NCI-H69 (cell line): ENCODE data around the gene EPX.

Source experiments
- DNase-seq: peaks from one replicate; lab custom pipeline; 2025; lab: John Stamatoyannopoulos, UW

EPX gene

GRCh38 chr17:58229384-58229783, 36.9 kb downstream of the EPX start:
- DNase-seq: no peak

- DNase-seq: no peak
Observed at GRCh38 chr17:58229881-58230280, 37.4 kb downstream of the EPX start.

DNA sequence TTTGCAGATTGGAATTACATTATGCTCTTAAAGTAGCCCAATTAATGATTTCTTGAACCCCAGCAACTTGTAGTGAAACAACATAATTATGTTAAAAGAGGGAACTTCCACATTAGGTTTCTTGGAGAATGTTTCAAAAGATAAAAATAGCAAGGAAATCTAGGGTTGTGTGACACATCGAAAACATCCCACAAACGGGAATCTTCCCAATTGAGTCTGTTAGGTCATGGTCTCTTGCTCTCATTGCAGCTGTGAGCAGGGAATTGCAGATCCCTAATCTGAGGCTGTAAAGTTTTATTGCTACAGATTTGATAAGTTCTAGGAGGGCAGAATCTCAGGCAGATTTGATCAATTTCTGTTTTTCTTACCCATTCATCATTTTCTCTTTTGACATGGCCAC, 39.1 kb downstream of the EPX start:
- no peak for DNase-seq

GRCh38 chr17:58232707-58233156, 40.2 kb downstream of the EPX start:
- DNase-seq: peak; percentile 28

DNA sequence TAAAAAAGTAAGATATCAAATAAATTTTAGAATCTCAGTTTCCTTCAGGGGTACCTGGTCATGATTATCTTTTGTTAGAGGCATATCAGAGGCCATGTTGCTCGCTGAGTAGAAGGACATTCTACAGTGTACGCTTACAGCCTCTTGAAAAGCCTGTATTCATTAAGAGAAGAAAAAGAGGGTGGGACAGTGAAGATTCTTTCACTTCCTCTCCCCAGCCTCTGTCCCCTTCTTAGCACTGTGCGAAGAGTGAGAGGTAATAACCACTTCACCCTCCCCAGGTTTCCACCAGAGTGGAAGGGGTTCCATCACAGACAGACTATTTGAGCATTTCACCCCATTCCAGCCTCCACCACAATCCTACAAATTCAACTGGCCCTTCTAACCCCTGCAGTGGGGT, 41.0 kb downstream of the EPX start:
- no peak for DNase-seq

GRCh38 chr17:58234512-58234911, 42.0 kb downstream of the EPX start:
- DNase-seq: no peak

DNA sequence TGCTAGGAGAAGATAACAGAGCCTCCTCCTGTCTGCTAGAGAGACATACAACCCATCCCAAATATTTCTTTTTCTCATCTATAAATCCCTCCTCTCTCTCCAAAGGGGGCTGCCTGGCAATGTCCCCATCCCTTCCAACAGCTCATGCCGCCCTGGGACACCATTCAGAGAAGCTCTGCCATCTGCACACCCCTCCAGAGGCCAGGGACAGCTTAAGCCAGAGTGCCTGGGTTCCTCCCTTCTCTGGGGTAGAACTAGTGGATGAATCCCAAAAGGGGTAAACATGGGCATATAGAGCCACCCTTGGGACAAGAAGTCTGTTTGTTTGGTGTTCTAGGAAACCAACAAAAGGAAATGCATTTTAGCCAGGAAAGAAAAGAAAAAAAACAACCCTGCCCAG, 43.3 kb downstream of the EPX start:
- DNase-seq: no peak

DNA sequence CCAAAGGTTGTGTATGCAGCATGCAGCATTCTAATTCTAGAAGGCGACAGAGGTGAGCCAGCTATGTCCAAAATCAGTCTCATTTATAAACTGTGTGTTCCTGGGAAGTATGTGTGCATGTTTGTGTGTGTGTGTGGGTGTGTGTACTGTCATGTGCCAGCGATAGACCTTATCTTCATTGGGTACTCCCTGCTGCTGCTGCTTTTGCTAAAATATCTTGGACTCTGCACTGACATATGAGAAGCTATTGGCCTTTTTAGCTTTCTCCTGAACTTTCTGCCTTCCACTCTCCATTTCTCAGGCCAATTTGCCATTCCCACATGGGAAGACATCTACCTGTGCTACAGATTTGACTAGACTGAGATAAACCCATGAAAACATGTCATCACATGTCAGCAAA, 43.9 kb downstream of the EPX start:
- no peak for DNase-seq

GRCh38 chr17:58238147-58238634, 45.7 kb downstream of the EPX start, which contains the start of gene LPO:
TSS of gene LPO (plus strand) at chr17:58238584. CDS start at chr17:58242980, 4,396 bp downstream.
- no peak for DNase-seq

GRCh38 chr17:58239987-58240386, 47.5 kb downstream of the EPX start:
- DNase-seq: no peak

DNA sequence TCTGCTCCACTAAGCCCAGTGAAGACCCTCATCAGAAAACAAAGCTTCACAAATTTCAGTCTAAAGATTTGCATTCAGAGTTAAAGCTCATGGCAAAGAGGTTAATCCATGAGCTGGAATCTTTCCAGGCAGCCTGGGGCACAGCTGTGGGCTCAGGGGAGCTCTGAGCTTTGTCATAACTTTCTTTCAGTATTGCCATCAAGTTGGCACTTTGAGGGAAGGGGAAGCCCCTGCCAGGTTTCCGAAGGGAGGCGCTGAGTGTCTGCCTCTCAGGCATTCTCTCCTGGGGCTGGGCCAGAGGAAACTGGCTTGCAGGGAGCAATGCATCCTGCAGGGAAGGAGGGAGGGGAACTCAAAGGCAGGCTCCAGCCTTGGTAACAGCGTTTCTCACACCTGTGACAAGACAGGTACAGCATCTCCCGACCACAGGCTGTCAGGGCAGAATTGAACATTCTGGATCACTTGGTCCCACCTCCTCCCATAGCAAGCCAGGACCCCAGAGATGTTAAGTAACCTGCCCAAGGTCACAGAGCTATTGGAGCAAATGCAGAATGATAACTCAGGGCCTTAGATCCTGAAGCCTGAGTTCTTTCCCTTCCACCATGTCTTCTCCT, 49.8 kb downstream of the EPX start:
- DNase-seq: peak; percentile 33

DNA sequence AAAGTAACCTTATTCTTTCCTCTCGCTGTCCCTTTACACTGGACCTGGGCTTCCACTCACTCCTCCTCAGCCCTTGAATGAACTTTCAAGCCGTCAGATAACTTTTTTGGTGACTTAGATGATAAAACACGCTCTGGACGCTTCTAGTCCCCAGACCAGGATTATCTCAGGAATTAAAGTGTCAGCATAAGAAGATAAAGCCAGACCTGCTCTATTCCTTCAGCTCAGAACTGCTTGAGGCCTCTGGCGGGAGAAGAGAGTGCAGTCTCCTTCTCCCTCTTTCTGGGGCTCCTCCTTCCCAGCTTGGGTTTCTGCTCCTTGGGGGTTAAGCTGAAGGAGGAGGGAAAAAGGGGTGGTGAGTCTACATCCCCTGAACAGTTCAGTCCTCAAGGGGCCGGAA, 52.4 kb downstream of the EPX start:
- no peak for DNase-seq

DNA sequence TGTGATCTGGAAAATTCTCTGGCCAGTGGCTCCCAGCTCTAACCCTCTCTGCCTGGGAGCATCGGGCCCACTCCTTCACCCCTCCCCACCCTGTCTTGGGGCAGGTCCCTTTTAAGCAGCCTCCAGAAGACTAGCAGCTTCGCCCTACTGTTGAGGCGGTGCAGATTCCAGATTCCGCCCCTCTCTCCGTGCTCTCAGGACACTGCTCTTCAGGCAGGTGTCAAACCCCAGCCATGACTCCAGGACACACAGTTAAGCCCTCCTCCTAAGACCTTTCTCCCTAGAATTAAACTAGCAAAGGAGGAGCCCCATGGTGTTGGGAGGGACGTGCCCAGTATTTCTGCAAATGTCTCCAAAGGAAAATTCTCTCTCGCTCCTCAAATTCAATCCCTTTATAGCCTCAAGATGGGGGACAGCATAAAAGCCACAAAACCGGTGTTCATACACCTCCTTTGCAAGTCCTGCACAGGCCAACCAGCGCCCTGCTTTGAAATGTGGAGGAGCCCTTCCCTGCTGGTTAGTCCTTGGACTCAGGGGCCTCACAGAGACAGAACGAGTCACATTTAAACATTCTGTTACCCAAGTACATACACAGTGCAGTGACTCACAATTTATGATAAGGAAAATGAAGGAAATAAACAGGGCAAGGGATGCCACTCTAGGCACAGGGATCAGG, 53.0 kb downstream of the EPX start:
- no peak for DNase-seq

DNA sequence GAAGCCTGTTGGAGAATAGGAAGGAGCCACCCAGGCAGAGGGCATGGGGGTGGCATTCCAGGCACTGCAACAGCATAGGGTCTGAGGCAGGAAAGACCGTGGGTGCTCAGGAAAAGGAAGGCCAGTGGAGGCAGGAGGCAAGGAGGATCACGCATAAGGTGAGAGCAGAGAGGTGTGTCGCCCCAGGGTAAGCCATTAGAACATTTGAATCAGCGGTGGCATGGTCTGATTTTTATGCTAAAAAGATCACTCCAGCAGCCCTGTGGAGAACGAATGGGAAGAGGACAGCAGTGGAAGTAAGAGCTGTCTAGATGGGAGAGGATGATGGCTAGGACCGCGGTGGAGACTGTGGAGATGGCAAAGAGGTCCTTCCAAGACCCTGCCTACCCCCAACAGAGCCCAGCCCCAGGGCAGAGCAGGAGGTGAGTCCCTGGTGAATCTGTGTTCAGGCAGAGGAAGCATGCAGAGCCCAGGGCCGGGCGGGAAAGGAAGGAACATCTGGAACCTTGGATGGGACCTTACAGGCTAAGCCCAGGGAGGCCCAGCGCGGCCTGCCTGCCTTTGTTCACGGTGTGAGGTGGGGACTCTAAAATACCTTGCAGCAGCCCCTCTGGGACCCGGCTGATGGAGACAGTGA, 53.7 kb downstream of the EPX start:
- no peak for DNase-seq

GRCh38 chr17:58246781-58247180, 54.3 kb downstream of the EPX start:
- no peak for DNase-seq

GRCh38 chr17:58247511-58248363, 55.2 kb downstream of the EPX start:
- DNase-seq: no peak

DNA sequence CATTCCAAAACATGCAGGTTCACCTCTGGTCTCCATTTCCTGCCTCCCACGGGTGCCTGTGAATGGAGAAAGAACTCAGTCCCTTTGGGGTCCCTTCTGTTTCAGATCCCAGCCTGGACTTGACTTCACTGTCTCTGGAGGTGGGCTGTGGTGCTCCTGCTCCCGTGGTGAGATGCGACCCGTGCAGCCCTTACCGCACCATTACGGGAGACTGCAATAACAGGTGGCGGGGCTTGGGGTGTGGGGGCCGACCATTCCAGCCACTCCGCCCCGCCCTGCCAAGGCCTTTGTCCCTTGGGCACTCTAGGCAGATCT, 56.4 kb downstream of the EPX start:
- no peak for DNase-seq

DNA sequence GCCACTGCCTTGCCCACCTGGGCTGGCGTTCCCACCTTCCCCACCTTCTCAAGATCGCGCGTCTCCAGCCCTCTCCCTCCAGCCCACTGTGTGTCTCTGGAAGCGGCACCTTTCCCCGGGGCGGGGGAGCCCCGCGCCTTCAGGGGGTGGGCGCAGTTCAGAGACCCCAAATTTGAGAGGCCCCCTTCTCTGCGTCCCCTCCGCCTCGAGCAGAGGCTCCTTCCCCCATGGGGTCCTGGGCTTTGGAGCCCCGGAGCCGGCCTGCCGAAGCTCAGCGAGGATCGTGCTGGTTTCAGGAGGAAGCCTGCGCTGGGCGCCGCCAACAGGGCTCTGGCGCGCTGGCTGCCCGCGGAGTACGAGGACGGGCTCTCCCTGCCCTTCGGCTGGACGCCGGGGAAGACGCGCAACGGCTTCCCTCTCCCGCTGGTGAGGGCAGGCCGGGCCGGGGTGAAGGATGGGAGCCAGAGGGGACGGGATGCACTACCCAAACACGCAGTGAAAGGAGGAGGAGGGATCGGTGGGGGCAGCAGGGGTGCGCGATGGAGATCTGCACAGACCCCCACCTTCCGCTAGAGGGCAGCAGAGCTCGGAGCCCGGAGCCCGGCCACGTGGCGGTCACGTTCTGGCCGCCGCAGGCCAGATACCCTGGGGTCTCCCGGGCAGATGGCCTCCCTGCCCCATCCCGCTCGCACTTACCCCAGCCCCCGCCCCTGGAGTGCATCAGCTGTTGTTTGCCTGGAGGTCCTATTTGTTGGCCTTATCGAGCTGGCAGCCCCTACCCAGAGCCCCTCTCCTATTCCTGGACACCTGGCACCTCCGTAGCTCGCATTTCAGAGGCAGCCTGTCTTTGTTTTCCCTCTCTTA, 57.0 kb downstream of the EPX start:
- peak; percentile 79 for DNase-seq

DNA sequence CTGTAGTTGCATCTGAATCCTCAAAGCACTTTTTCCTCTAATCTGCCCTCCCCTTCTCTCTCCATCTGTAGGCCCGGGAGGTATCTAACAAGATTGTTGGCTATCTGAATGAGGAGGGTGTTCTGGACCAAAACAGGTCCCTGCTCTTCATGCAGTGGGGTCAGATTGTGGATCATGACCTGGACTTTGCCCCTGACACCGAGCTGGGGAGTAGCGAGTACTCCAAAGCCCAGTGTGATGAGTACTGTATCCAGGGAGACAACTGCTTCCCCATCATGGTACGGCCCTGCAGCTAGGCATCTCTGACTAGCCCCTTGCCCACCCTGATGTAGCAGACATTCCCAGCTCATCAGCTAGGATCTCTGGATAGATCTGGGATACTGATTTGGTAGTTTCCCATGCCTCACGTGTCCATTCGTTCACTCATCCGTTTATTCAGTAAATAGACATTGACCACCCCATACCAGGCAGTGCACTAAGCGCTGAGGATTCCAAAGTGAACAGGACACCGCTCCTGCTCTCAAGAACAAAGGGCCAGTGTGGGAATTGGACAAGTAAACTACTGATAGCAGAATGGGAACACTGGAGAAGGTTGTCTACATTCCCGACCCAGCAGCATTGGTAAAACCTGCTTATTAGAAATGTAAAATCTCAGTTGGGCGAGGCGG, 58.0 kb downstream of the EPX start:
- no peak for DNase-seq

- DNase-seq: no peak
Observed at GRCh38 chr17:58252141-58252540, 59.6 kb downstream of the EPX start.

DNA sequence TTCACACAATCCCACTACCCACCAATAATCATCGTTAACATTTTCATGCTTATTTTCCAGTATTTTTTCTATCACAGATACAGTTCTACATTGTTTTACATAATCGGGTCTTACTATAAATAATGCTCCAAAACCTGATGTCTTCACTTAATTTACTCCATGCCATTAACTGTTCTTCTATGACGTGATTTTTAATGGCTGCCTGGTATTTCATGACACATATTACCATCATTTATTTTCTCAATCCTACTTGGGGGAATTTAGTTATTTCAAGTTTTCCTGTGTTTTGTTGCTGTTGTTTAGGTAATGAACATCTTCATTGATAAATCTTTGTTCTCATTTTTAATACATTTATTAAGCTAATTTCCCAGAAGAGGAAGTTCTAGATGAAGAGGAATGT, 60.6 kb downstream of the EPX start:
- DNase-seq: no peak
